SKM-1 (cell line): ENCODE results near the gene KCNE5.
A peak's percentile ranks its signal among the peaks of the same experiment; 100 is the strongest.
"Not testable (repeated sequence)": the region's sequence is repeated elsewhere in the genome, so short reads cannot be mapped to it uniquely, and the experiment has no call there.

Source experiments
- DNase-seq: peaks from one replicate; lab custom pipeline; 2025; ENCODE audit not compliant: unreplicated experiment; lab: John Stamatoyannopoulos, UW

KCNE5 gene

GRCh38 chrX:109624641-109625616, at the start of gene KCNE5:
Gene KCNE5, minus strand, starts transcription at chrX:109625172. Its CDS starts 152 bp downstream, at chrX:109625020.
- no peak for DNase-seq

GRCh38 chrX:109672239-109672638, 47.3 kb upstream of the KCNE5 start:
- no peak for DNase-seq

- not testable (repeated sequence) for DNase-seq
Observed at GRCh38 chrX:109671170-109671569, 46.2 kb upstream of the KCNE5 start.

- no peak for DNase-seq
Observed at GRCh38 chrX:109667986-109668385, 43.0 kb upstream of the KCNE5 start.

GRCh38 chrX:109660435-109661143, 35.6 kb upstream of the KCNE5 start:
- DNase-seq: no peak

GRCh38 chrX:109658391-109658790, 33.4 kb upstream of the KCNE5 start:
- DNase-seq: no peak

- DNase-seq: not testable (repeated sequence)
Observed at GRCh38 chrX:109657364-109657763, 32.4 kb upstream of the KCNE5 start.

GRCh38 chrX:109656774-109657173, 31.8 kb upstream of the KCNE5 start:
- DNase-seq: no peak

GRCh38 chrX:109655502-109656201, 30.7 kb upstream of the KCNE5 start:
- no peak for DNase-seq

- no peak for DNase-seq
Observed at GRCh38 chrX:109654516-109655109, 29.6 kb upstream of the KCNE5 start.

- not testable (repeated sequence) for DNase-seq
Observed at GRCh38 chrX:109644671-109645070, 19.7 kb upstream of the KCNE5 start.

GRCh38 chrX:109643687-109644086, 18.7 kb upstream of the KCNE5 start:
- DNase-seq: no peak

GRCh38 chrX:109638158-109638557, 13.2 kb upstream of the KCNE5 start:
- no peak for DNase-seq

- DNase-seq: not testable (repeated sequence)
Observed at GRCh38 chrX:109637477-109637876, 12.5 kb upstream of the KCNE5 start.

GRCh38 chrX:109635146-109635545, 10.2 kb upstream of the KCNE5 start:
- peak; percentile 11 for DNase-seq

GRCh38 chrX:109632906-109633504, 8.0 kb upstream of the KCNE5 start:
- DNase-seq: no peak

- DNase-seq: no peak
Observed at GRCh38 chrX:109629310-109629709, 4.3 kb upstream of the KCNE5 start.

GRCh38 chrX:109626637-109627036, 1.7 kb upstream of the KCNE5 start:
- no peak for DNase-seq

- DNase-seq: no peak
Observed at GRCh38 chrX:109623997-109624396, 975 bp downstream of the KCNE5 start.

GRCh38 chrX:109622270-109622669, 2.7 kb downstream of the KCNE5 start:
- no peak for DNase-seq

- peak; percentile 48 for DNase-seq
Observed at GRCh38 chrX:109619771-109620170, 5.2 kb downstream of the KCNE5 start.
